ENCODE measurements around the gene SGMS1. TPM values are rescaled to one million over a fixed set of nuclear protein-coding genes. Genes with fewer than 3 reads are reported as not detected.

The SGMS1 gene
- polyA plus RNA-seq, 2 of the 4 experiments (the other 2 are of a cell fraction) = 22.7 to 28.2 TPM

DNA sequence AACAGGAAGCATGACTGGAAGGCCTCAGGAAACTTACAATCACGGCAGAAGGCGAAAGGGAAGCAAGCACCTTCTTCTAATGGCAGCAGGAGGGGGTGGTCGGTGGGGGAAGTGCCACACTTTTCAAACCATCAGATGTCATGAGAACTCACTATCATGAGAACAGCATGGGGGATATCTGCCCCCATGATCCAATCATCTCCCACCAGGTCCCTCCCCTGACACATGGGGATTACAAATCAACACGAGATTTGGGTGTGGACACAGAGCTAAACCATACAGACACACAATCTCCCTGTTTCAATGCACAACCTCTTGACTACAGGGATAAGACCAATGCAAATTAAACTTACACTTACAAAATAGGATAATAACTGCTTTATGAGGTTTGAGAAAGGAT, 97.6 kb downstream of the SGMS1 start:
- FAIRE-seq (no peak), DNase-seq (ENCODE audit: low read depth in 1 of 2, low spot score in 1 of 2) (no peak), ATAC-seq (no peak)
- ChIA-PET POLR2A (no interaction called here), CTCF (interaction anchor here (0.6 kb wide), 1 partner anchor 12 kb away, joined by 3 read pairs; no protein-coding TSS in a partner anchor)
- Histone ChIP-seq H3K4me2 (no peak overlapping the region), H3K4me1 (no peaks in the 10 kb centered on the region), H3K27ac (no peak overlapping the region), H3K4me3 (no peak overlapping the region), H3K9me3 (no peaks in the 10 kb centered on the region)
- TF ChIP-seq NR3C1 (IDR thresholded peaks at IDR 0.05) (no peak), ZSCAN20 (CRISPR knock-in tag; IDR thresholded peaks at IDR 0.05) (no peak), JUNB (IDR thresholded peaks at IDR 0.05) (no peak), CHD4 (IDR thresholded peaks at IDR 0.05; ENCODE audit: borderline replicate concordance) (no peak), CEBPB (IDR thresholded peaks at IDR 0.05) (no peak), JUN (IDR thresholded peaks at IDR 0.05) (no peak), TP53 (CRISPR knock-in tag; IDR thresholded peaks at IDR 0.05) (no peak), ZC3H11A (IDR thresholded peaks at IDR 0.05) (no peak), HOXB13 (CRISPR knock-in tag; IDR thresholded peaks at IDR 0.05; ENCODE audit: low read depth) (no peak), HOXA7 (CRISPR knock-in tag; IDR thresholded peaks at IDR 0.05) (no peak), GATA3 (IDR thresholded peaks at IDR 0.05; ENCODE audit: borderline replicate concordance) (no peak), NFE2L2 (conservative IDR thresholded peaks at IDR 0.05; ENCODE audit: low read length) (no peak), FOSL2 (IDR thresholded peaks at IDR 0.05) (no peak), FOSL2 (CRISPR knock-in tag; IDR thresholded peaks at IDR 0.05) (no peak), CBX2 (IDR thresholded peaks at IDR 0.05; ENCODE audit: borderline replicate concordance, low read depth) (no peak), HEYL (CRISPR knock-in tag; IDR thresholded peaks at IDR 0.05) (no peak), TFCP2L1 (CRISPR knock-in tag; IDR thresholded peaks at IDR 0.05) (no peak), RAD21 (conservative IDR thresholded peaks at IDR 0.05 in 1 of 2, IDR thresholded peaks at IDR 0.05 in 1 of 2) (no peak)
- TF ChIP-seq, protein P1, sequence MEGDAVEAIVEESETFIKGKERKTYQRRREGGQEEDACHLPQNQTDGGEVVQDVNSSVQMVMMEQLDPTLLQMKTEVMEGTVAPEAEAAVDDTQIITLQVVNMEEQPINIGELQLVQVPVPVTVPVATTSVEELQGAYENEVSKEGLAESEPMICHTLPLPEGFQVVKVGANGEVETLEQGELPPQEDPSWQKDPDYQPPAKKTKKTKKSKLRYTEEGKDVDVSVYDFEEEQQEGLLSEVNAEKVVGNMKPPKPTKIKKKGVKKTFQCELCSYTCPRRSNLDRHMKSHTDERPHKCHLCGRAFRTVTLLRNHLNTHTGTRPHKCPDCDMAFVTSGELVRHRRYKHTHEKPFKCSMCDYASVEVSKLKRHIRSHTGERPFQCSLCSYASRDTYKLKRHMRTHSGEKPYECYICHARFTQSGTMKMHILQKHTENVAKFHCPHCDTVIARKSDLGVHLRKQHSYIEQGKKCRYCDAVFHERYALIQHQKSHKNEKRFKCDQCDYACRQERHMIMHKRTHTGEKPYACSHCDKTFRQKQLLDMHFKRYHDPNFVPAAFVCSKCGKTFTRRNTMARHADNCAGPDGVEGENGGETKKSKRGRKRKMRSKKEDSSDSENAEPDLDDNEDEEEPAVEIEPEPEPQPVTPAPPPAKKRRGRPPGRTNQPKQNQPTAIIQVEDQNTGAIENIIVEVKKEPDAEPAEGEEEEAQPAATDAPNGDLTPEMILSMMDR (IDR thresholded peaks at IDR 0.05) = no peak
- TF ChIP-seq, protein P2, sequence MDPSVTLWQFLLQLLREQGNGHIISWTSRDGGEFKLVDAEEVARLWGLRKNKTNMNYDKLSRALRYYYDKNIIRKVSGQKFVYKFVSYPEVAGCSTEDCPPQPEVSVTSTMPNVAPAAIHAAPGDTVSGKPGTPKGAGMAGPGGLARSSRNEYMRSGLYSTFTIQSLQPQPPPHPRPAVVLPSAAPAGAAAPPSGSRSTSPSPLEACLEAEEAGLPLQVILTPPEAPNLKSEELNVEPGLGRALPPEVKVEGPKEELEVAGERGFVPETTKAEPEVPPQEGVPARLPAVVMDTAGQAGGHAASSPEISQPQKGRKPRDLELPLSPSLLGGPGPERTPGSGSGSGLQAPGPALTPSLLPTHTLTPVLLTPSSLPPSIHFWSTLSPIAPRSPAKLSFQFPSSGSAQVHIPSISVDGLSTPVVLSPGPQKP (IDR thresholded peaks at IDR 0.05; ENCODE audit: low read depth, low read length) = no peak
- TF ChIP-seq, protein P3, sequence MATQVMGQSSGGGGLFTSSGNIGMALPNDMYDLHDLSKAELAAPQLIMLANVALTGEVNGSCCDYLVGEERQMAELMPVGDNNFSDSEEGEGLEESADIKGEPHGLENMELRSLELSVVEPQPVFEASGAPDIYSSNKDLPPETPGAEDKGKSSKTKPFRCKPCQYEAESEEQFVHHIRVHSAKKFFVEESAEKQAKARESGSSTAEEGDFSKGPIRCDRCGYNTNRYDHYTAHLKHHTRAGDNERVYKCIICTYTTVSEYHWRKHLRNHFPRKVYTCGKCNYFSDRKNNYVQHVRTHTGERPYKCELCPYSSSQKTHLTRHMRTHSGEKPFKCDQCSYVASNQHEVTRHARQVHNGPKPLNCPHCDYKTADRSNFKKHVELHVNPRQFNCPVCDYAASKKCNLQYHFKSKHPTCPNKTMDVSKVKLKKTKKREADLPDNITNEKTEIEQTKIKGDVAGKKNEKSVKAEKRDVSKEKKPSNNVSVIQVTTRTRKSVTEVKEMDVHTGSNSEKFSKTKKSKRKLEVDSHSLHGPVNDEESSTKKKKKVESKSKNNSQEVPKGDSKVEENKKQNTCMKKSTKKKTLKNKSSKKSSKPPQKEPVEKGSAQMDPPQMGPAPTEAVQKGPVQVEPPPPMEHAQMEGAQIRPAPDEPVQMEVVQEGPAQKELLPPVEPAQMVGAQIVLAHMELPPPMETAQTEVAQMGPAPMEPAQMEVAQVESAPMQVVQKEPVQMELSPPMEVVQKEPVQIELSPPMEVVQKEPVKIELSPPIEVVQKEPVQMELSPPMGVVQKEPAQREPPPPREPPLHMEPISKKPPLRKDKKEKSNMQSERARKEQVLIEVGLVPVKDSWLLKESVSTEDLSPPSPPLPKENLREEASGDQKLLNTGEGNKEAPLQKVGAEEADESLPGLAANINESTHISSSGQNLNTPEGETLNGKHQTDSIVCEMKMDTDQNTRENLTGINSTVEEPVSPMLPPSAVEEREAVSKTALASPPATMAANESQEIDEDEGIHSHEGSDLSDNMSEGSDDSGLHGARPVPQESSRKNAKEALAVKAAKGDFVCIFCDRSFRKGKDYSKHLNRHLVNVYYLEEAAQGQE (IDR thresholded peaks at IDR 0.05) = no peak
- WGBS (ENCODE audit: missing lambda C conversion rate) = 81% methylated on average over 4 of the region's 4 CpGs

DNA sequence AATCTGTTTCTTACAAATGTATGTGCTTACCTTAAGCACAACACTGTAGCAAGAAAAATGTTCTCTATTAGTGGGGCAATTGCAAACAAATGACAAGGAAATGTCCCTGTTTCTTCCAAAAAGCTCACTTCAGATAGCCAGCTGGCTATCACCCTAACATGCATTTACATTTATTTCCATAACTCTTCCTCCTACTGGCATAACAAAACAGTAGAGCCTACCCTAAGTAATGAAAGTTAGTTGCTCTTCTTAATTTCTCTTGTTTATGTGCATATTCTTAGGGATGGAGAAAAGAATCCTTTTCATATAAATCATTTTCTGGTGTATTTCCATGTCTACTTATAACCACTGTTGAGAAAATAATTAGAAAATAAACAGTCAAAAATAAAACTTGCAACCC, 100.4 kb downstream of the SGMS1 start:
- ChIA-PET CTCF (interaction anchor here (1.1 kb wide), 1 partner anchor 102 kb away, joined by 3 read pairs; no protein-coding TSS in a partner anchor), POLR2A (no interaction called here)
- TF ChIP-seq CBX8 (IDR thresholded peaks at IDR 0.05) (no peak), TP53 (CRISPR knock-in tag; IDR thresholded peaks at IDR 0.05) (no peak), SMC3 (IDR thresholded peaks at IDR 0.05) (no peak), MAFK (IDR thresholded peaks at IDR 0.05; ENCODE audit: partially characterized antibody) (no peak), FOSB (CRISPR knock-in tag; IDR thresholded peaks at IDR 0.05) (no peak), EHMT2 (IDR thresholded peaks at IDR 0.05; ENCODE audit: low read depth) (no peak), CEBPB (IDR thresholded peaks at IDR 0.05) (no peak), FOSL2 (IDR thresholded peaks at IDR 0.05) (no peak), FOSL2 (CRISPR knock-in tag; IDR thresholded peaks at IDR 0.05) (no peak), HEYL (CRISPR knock-in tag; IDR thresholded peaks at IDR 0.05) (no peak), POLR2AphosphoS2 (conservative IDR thresholded peaks at IDR 0.05; ENCODE audit: low read length) (no peak)
- Histone ChIP-seq H3K4me3 (no peak overlapping the region), H3K27ac (no peak overlapping the region), H3K4me1 (no peaks in the 10 kb centered on the region), H3K4me2 (no peak overlapping the region), H3K9me3 (no peaks in the 10 kb centered on the region)
- ATAC-seq (no peak), DNase-seq (ENCODE audit: low read depth in 1 of 2, low spot score in 1 of 2) (no peak), FAIRE-seq (no peak)

Data from A549 (cell line).